Measurements from ENCODE around the gene NME2. TPM values are rescaled to one million over a fixed set of nuclear protein-coding genes. Genes with fewer than 3 reads are reported as not detected.

NME2 gene
- total and polyA plus RNA-seq, 7 donors = 334 to 1,336 (median 550) TPM

GRCh38 chr17:51154176-51154575 is 12.0 kb upstream of the NME2 start:
- no peak for DNase-seq
- Histone ChIP-seq H3K4me1 (peaks cover 5% of the 10 kb centered on the region), H3K9me3 (no peaks in the 10 kb centered on the region), H3K4me3 (peak overlapping the region; percentile 88), H3K27ac (peak overlapping the region; percentile 83), H3K36me3 (ENCODE audit: insufficient read depth in 1 of 2, low read depth in 1 of 2) (peaks cover 9 to 39% of the 10 kb centered on the region in 2 donors), H3K27me3 (ENCODE audit: insufficient read depth in 3 of 3, low read length in 2 of 3) (no peaks in the 10 kb centered on the region)
- ATAC-seq = peak in 2 of 4 donors; percentile 0 to 3
- intact Hi-C loops (cut with DNase I) = loop anchor here (5.0 to 10.0 kb wide), 2 partner anchors 152 to 289 kb away; partner anchors contain the start of gene TOB1 (in 1 of the 2)
- TF ChIP-seq CTCF (IDR thresholded peaks at IDR 0.05) = no peak
- 12 to 17% (median 13%) methylated on average over 6 of the region's 6 CpGs for WGBS, 3 donors

- intact Hi-C loops (cut with DNase I) = loop anchor here in 1 of 2 donors (10.0 kb wide), 1 partner anchor 291 kb away; the partner anchor contains the start of gene TOB1
- Histone ChIP-seq H3K4me3 (no peak overlapping the region), H3K27ac (no peak overlapping the region), H3K27me3 (ENCODE audit: insufficient read depth in 3 of 3, low read length in 2 of 3) (no peaks in the 10 kb centered on the region), H3K4me1 (peaks cover 5% of the 10 kb centered on the region), H3K36me3 (ENCODE audit: insufficient read depth in 1 of 2, low read depth in 1 of 2) (peaks cover 12 to 51% of the 10 kb centered on the region in 2 donors), H3K9me3 (no peaks in the 10 kb centered on the region)
- TF ChIP-seq CTCF (IDR thresholded peaks at IDR 0.05) = no peak
- ATAC-seq (no peak), DNase-seq (no peak)
- 91 to 96% (median 93%) methylated on average over 8 of the region's 8 CpGs for WGBS, 3 donors
Measured at GRCh38 chr17:51155416-51155815, 10.8 kb upstream of the NME2 start.

- no peak overlapping the region for H3K4me3 ChIP-seq
- WGBS, 3 donors = 95 to 98% (median 97%) methylated on average over 3 of the region's 3 CpGs
- no peak overlapping the region for H3K27ac ChIP-seq
- H3K36me3 ChIP-seq (ENCODE audit: insufficient read depth in 1 of 2, low read depth in 1 of 2) = peaks cover 24 to 81% of the 10 kb centered on the region in 2 donors
- no peak for ATAC-seq
- no peaks in the 10 kb centered on the region for H3K27me3 ChIP-seq (ENCODE audit: insufficient read depth in 3 of 3, low read length in 2 of 3)
- peaks cover 3% of the 10 kb centered on the region for H3K4me1 ChIP-seq
- H3K9me3 ChIP-seq = no peaks in the 10 kb centered on the region
- intact Hi-C loops (cut with DNase I) = loop anchor here in 1 of 2 donors (10.0 kb wide), 1 partner anchor 295 kb away; the partner anchor contains the start of gene TOB1
- DNase-seq = no peak
- no peak for TF ChIP-seq CTCF (IDR thresholded peaks at IDR 0.05)
Measured at GRCh38 chr17:51159604-51160003, 6.6 kb upstream of the NME2 start.

GRCh38 chr17:51161541-51161940 is 4.7 kb upstream of the NME2 start:
- Histone ChIP-seq H3K9me3 (no peaks in the 10 kb centered on the region), H3K4me1 (peaks cover 7% of the 10 kb centered on the region), H3K4me3 (no peak overlapping the region), H3K27me3 (ENCODE audit: insufficient read depth in 3 of 3, low read length in 2 of 3) (no peaks in the 10 kb centered on the region), H3K27ac (no peak overlapping the region), H3K36me3 (ENCODE audit: insufficient read depth in 1 of 2, low read depth in 1 of 2) (peaks cover 24 to 68% of the 10 kb centered on the region in 2 donors)
- 58 to 86% (median 85%) methylated on average over 3 of the region's 3 CpGs for WGBS, 3 donors
- intact Hi-C loops (cut with DNase I) = no loop called here
- no peak for ATAC-seq
- DNase-seq = no peak
- TF ChIP-seq CTCF (IDR thresholded peaks at IDR 0.05) = no peak
